ENCODE measurements around the gene SMYD3.

Gene SMYD3

DNA sequence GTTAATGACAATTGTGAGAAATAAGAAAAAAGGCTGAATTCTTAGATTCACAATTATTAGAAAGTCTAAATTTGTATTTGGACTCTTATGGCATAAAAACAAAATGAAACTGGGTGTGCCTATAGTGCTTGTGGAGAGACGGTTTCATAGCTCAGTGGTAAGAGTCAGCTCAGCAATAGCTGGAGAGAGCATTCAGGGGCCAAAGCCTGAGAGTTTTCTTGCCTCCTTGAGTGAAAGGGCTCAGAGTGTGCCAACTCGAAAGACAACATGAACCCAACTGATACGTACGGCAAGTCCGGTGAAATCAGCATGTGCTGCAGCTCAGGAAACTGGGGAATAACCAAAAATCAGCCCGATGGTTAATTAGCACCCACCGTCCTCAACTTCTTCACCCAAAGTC, 577.9 kb downstream of the SMYD3 start:
- no peaks in the 10 kb centered on the region for H3K27me3 ChIP-seq (ENCODE audit: control insufficient read depth in 5 of 5, insufficient read depth in 4 of 5, low read length in 5 of 5)
- no peaks in the 10 kb centered on the region for H3K9me3 ChIP-seq (ENCODE audit: control insufficient read depth in 5 of 5, low read length in 5 of 5)
- no peak overlapping the region for H3K27ac ChIP-seq (ENCODE audit: low read depth, low read length)

DNA sequence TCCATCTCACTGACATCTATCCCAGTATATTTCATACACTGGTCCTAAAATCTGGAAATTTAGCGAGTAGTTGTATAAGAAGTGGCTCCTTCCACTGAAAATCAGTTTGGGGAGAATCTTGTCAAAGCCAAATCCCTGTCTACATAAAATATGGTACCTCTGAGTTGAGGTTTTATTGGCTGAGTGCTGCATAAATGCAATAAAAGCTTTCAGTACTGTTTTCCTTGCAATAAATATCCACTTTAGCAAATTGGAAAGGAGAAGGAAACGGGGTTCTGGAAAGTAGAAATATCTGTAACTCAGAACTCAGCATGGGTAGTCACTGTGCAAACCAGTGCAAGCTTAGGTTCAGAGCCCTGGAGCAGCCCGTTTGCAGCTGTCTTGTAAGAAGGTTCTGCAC, 580.2 kb downstream of the SMYD3 start:
- no peaks in the 10 kb centered on the region for H3K27me3 ChIP-seq (ENCODE audit: control insufficient read depth in 5 of 5, insufficient read depth in 4 of 5, low read length in 5 of 5)
- no peak overlapping the region for H3K27ac ChIP-seq (ENCODE audit: low read depth, low read length)
- H3K9ac ChIP-seq (ENCODE audit: low read length in 5 of 5), result no peak overlapping the region
- H3K4me1 ChIP-seq (ENCODE audit: control insufficient read depth in 5 of 5, insufficient read depth in 5 of 5, low read length in 5 of 5), result peaks cover 0 to 6% (median 0%) of the 10 kb centered on the region in 5 donors
- H3K9me3 ChIP-seq (ENCODE audit: control insufficient read depth in 5 of 5, low read length in 5 of 5), result no peaks in the 10 kb centered on the region
- H3K4me3 ChIP-seq (ENCODE audit: low read depth in 1 of 5, low read length in 5 of 5), result no peak overlapping the region
- peaks cover 0 to 2% (median 0%) of the 10 kb centered on the region in 5 donors for H3K36me3 ChIP-seq (ENCODE audit: control insufficient read depth in 5 of 5, insufficient read depth in 5 of 5, low read length in 5 of 5)

More for the DNA sequence above, 577.9 kb downstream of the SMYD3 start:
- Histone ChIP-seq H3K36me3 (ENCODE audit: control insufficient read depth in 5 of 5, insufficient read depth in 5 of 5, low read length in 5 of 5) (peaks cover 0 to 2% (median 0%) of the 10 kb centered on the region in 5 donors), H3K9ac (ENCODE audit: low read length in 5 of 5) (no peak overlapping the region), H3K4me1 (ENCODE audit: control insufficient read depth in 5 of 5, insufficient read depth in 5 of 5, low read length in 5 of 5) (no peaks in the 10 kb centered on the region), H3K4me3 (ENCODE audit: low read depth in 1 of 5, low read length in 5 of 5) (no peak overlapping the region)

DNA sequence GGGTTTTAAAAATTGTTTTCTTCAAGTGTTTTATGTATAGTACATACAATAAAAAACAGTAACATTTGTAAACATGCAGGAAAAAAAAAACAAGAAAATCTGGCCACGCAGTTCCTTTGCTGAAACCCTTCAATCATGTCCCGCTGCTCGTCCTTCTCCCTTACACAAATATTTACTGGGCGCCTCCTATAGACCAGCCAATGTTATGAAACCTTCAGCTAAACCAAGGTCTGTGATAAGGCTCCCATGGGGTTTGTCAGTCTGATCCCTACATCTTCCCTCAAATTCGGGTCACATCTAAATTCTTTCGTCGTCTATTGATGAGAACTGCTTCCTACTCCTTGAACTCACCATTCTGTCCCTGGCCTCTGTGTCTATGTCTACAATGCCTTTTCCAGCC, 583.9 kb downstream of the SMYD3 start:
- Histone ChIP-seq H3K4me1 (ENCODE audit: control insufficient read depth in 5 of 5, insufficient read depth in 5 of 5, low read length in 5 of 5) (peaks cover 0 to 6% (median 0%) of the 10 kb centered on the region in 5 donors), H3K9ac (ENCODE audit: low read length in 5 of 5) (no peak overlapping the region), H3K27ac (ENCODE audit: low read depth, low read length) (no peak overlapping the region), H3K4me3 (ENCODE audit: low read depth in 1 of 5, low read length in 5 of 5) (no peak overlapping the region), H3K9me3 (ENCODE audit: control insufficient read depth in 5 of 5, low read length in 5 of 5) (peaks cover 0 to 7% (median 0%) of the 10 kb centered on the region in 5 donors), H3K36me3 (ENCODE audit: control insufficient read depth in 5 of 5, insufficient read depth in 5 of 5, low read length in 5 of 5) (peaks cover 0 to 2% (median 0%) of the 10 kb centered on the region in 5 donors), H3K27me3 (ENCODE audit: control insufficient read depth in 5 of 5, insufficient read depth in 4 of 5, low read length in 5 of 5) (no peaks in the 10 kb centered on the region)

DNA sequence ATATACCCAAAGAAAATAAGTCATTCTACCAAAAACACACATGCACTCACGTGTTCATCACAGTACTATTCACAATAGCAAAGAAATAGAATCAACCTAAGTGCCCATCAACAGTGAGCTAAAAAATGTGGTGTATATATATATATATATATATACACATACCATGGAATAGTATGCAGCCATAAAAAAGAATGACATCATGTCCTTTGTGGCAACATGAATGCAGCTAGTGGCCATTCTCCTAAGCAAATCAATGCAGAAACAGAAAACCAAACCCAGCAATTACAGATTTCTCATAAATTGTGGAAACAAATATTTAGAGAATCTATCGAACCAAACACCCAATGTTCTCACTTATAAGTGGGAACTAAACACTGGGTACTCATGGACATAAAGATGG, 585.7 kb downstream of the SMYD3 start:
- Histone ChIP-seq H3K9ac (ENCODE audit: low read length in 5 of 5) (no peak overlapping the region), H3K4me1 (ENCODE audit: control insufficient read depth in 5 of 5, insufficient read depth in 5 of 5, low read length in 5 of 5) (peaks cover 0 to 6% (median 0%) of the 10 kb centered on the region in 5 donors), H3K27me3 (ENCODE audit: control insufficient read depth in 5 of 5, insufficient read depth in 4 of 5, low read length in 5 of 5) (no peaks in the 10 kb centered on the region), H3K9me3 (ENCODE audit: control insufficient read depth in 5 of 5, low read length in 5 of 5) (peaks cover 0 to 7% (median 0%) of the 10 kb centered on the region in 5 donors), H3K36me3 (ENCODE audit: control insufficient read depth in 5 of 5, insufficient read depth in 5 of 5, low read length in 5 of 5) (no peaks in the 10 kb centered on the region), H3K27ac (ENCODE audit: low read depth, low read length) (no peak overlapping the region), H3K4me3 (ENCODE audit: low read depth in 1 of 5, low read length in 5 of 5) (no peak overlapping the region)

DNA sequence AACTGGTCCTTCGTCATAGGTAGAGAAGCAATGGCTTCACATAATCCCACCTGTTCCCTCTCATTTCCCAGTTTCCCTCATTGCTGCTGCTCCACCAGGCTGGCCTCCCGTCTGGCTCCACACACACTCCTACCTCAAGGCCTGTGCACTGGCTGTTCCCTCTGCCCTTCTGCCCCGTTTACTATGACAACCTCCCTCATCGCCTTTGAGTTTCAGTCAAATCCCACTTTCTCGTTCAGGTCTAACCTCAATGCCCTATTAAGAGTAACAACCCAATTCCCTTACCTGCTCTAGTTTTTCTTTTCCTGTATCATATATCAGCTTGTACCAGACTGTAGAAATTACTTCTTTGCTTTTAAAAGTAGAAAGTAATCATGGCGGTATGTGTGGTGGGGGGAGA, 589.7 kb downstream of the SMYD3 start:
- no peaks in the 10 kb centered on the region for H3K27me3 ChIP-seq (ENCODE audit: control insufficient read depth in 5 of 5, insufficient read depth in 4 of 5, low read length in 5 of 5)
- peaks cover 0 to 5% (median 0%) of the 10 kb centered on the region in 5 donors for H3K36me3 ChIP-seq (ENCODE audit: control insufficient read depth in 5 of 5, insufficient read depth in 5 of 5, low read length in 5 of 5)
- no peaks in the 10 kb centered on the region for H3K4me1 ChIP-seq (ENCODE audit: control insufficient read depth in 5 of 5, insufficient read depth in 5 of 5, low read length in 5 of 5)
- H3K9ac ChIP-seq (ENCODE audit: low read length in 5 of 5), result no peak overlapping the region
- no peak overlapping the region for H3K4me3 ChIP-seq (ENCODE audit: low read depth in 1 of 5, low read length in 5 of 5)
- no peak overlapping the region for H3K27ac ChIP-seq (ENCODE audit: low read depth, low read length)
- H3K9me3 ChIP-seq (ENCODE audit: control insufficient read depth in 5 of 5, low read length in 5 of 5), result peaks cover 0 to 9% (median 0%) of the 10 kb centered on the region in 5 donors

DNA sequence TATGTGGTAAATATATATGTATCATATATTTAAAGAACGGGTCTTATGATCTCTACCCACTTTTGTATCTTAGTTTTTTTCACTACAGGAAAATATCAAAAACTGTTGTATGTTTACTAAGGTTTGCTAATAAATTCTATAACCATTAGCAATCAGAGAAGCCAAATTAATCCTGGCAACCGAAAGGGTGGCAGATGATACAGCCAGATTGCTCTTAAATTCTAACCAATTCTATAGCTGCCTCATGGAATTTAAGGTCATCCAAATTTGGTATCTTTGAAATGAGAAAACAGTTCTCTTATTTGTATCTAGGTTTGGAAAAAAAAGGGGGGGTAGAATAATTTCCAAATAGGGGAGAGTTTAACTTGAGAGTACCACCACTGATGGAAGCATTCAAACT, 591.2 kb downstream of the SMYD3 start:
- Histone ChIP-seq H3K9ac (ENCODE audit: low read length in 5 of 5) (no peak overlapping the region), H3K9me3 (ENCODE audit: control insufficient read depth in 5 of 5, low read length in 5 of 5) (peaks cover 0 to 3% (median 0%) of the 10 kb centered on the region in 5 donors), H3K4me1 (ENCODE audit: control insufficient read depth in 5 of 5, insufficient read depth in 5 of 5, low read length in 5 of 5) (no peaks in the 10 kb centered on the region), H3K27ac (ENCODE audit: low read depth, low read length) (no peak overlapping the region), H3K36me3 (ENCODE audit: control insufficient read depth in 5 of 5, insufficient read depth in 5 of 5, low read length in 5 of 5) (peaks cover 0 to 5% (median 0%) of the 10 kb centered on the region in 5 donors), H3K4me3 (ENCODE audit: low read depth in 1 of 5, low read length in 5 of 5) (no peak overlapping the region), H3K27me3 (ENCODE audit: control insufficient read depth in 5 of 5, insufficient read depth in 4 of 5, low read length in 5 of 5) (no peaks in the 10 kb centered on the region)

DNA sequence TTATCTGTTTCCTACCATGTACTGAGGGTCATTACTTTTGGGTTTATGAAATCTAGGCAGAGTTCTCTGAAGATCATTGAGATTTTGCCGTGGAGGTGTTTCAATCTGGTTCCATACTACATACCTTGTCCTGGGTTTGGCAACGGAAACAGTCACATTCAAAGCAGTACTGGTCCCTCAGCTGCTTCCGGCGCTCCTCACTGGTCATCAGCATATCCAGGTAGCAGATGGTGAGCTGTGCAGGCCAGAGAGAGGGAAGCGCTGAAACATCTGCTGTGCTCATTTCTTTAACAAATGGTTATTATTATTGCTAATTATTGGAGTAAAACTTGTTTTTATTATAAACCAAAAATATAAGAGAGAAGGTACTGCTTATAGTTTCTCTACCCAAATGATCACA, 591.7 kb downstream of the SMYD3 start:
- peaks cover 0 to 3% (median 0%) of the 10 kb centered on the region in 5 donors for H3K9me3 ChIP-seq (ENCODE audit: control insufficient read depth in 5 of 5, low read length in 5 of 5)
- no peak overlapping the region for H3K27ac ChIP-seq (ENCODE audit: low read depth, low read length)
- peaks cover 0 to 5% (median 0%) of the 10 kb centered on the region in 5 donors for H3K36me3 ChIP-seq (ENCODE audit: control insufficient read depth in 5 of 5, insufficient read depth in 5 of 5, low read length in 5 of 5)
- no peak overlapping the region for H3K9ac ChIP-seq (ENCODE audit: low read length in 5 of 5)
- no peaks in the 10 kb centered on the region for H3K27me3 ChIP-seq (ENCODE audit: control insufficient read depth in 5 of 5, insufficient read depth in 4 of 5, low read length in 5 of 5)
- H3K4me3 ChIP-seq (ENCODE audit: low read depth in 1 of 5, low read length in 5 of 5), result no peak overlapping the region
- no peaks in the 10 kb centered on the region for H3K4me1 ChIP-seq (ENCODE audit: control insufficient read depth in 5 of 5, insufficient read depth in 5 of 5, low read length in 5 of 5)

DNA sequence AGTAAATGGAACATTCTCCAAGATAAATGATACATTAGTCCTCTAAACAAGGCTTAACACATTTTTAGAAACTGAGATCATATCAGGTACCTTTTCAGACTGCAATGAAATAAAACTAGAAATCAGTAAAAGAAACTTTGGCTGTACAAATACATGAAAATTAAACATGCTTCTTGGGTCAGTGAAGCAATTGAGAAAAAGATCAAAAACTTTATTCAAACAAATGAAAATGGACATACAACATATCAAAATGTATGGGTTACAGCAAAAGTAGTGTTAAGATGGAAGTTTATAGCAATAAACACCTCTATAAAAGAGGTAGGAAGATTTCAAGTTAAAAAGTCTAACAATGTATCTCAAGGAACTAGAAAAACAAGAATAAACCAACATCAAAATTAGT, 598.5 kb downstream of the SMYD3 start:
- Histone ChIP-seq H3K9me3 (ENCODE audit: control insufficient read depth in 5 of 5, low read length in 5 of 5) (no peaks in the 10 kb centered on the region), H3K9ac (ENCODE audit: low read length in 5 of 5) (no peak overlapping the region)

DNA sequence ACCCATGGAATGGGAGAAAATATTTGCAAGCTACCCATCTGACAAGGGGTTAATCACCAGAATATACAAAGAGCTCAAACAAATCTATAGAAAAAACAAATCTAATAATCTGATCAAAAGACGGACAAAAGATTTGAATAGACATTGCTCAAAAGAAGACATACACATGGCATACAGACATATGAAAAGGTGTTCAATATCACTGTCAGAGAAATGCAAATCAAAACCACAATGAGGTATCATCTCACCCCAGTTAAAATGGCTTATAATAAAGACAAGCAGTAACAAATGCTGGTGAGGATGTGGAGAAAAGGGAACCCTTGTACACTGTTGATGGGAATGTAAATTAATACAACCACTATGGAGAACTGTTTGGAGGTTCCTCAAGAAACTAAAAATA, 600.9 kb downstream of the SMYD3 start:
- H3K27me3 ChIP-seq (ENCODE audit: control insufficient read depth in 5 of 5, insufficient read depth in 4 of 5, low read length in 5 of 5), result no peaks in the 10 kb centered on the region
- no peaks in the 10 kb centered on the region for H3K4me1 ChIP-seq (ENCODE audit: control insufficient read depth in 5 of 5, insufficient read depth in 5 of 5, low read length in 5 of 5)
- H3K4me3 ChIP-seq (ENCODE audit: low read depth in 1 of 5, low read length in 5 of 5), result no peak overlapping the region
- no peak overlapping the region for H3K9ac ChIP-seq (ENCODE audit: low read length in 5 of 5)
- no peak overlapping the region for H3K27ac ChIP-seq (ENCODE audit: low read depth, low read length)
- no peaks in the 10 kb centered on the region for H3K9me3 ChIP-seq (ENCODE audit: control insufficient read depth in 5 of 5, low read length in 5 of 5)
- no peaks in the 10 kb centered on the region for H3K36me3 ChIP-seq (ENCODE audit: control insufficient read depth in 5 of 5, insufficient read depth in 5 of 5, low read length in 5 of 5)

More for the DNA sequence above, 598.5 kb downstream of the SMYD3 start:
- Histone ChIP-seq H3K4me1 (ENCODE audit: control insufficient read depth in 5 of 5, insufficient read depth in 5 of 5, low read length in 5 of 5) (no peaks in the 10 kb centered on the region), H3K27ac (ENCODE audit: low read depth, low read length) (no peak overlapping the region), H3K4me3 (ENCODE audit: low read depth in 1 of 5, low read length in 5 of 5) (no peak overlapping the region), H3K36me3 (ENCODE audit: control insufficient read depth in 5 of 5, insufficient read depth in 5 of 5, low read length in 5 of 5) (no peaks in the 10 kb centered on the region), H3K27me3 (ENCODE audit: control insufficient read depth in 5 of 5, insufficient read depth in 4 of 5, low read length in 5 of 5) (no peaks in the 10 kb centered on the region)

DNA sequence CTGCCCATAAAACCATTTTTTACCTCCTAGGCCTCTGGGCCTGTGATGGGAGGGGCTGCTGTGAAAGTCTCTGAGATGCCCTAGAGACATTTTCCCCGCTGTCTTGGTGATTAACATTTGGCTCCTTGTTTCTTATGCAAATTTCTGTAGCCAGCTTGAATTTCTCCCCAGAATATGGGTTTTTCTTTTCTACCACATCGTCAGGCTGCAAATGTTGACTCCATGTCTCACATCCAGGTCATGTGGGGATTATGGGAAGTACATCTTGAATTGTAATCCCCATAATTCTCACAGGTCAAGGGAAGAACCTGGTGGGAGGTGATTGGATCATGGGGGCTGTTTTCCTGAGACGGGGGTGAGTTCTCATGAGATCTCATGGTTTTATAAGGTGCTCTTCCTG, 603.2 kb downstream of the SMYD3 start:
- Histone ChIP-seq H3K4me1 (ENCODE audit: control insufficient read depth in 5 of 5, insufficient read depth in 5 of 5, low read length in 5 of 5) (no peaks in the 10 kb centered on the region), H3K9ac (ENCODE audit: low read length in 5 of 5) (no peak overlapping the region), H3K27ac (ENCODE audit: low read depth, low read length) (no peak overlapping the region), H3K27me3 (ENCODE audit: control insufficient read depth in 5 of 5, insufficient read depth in 4 of 5, low read length in 5 of 5) (no peaks in the 10 kb centered on the region), H3K9me3 (ENCODE audit: control insufficient read depth in 5 of 5, low read length in 5 of 5) (peaks cover 0 to 3% (median 0%) of the 10 kb centered on the region in 5 donors), H3K4me3 (ENCODE audit: low read depth in 1 of 5, low read length in 5 of 5) (no peak overlapping the region), H3K36me3 (ENCODE audit: control insufficient read depth in 5 of 5, insufficient read depth in 5 of 5, low read length in 5 of 5) (no peaks in the 10 kb centered on the region)

DNA sequence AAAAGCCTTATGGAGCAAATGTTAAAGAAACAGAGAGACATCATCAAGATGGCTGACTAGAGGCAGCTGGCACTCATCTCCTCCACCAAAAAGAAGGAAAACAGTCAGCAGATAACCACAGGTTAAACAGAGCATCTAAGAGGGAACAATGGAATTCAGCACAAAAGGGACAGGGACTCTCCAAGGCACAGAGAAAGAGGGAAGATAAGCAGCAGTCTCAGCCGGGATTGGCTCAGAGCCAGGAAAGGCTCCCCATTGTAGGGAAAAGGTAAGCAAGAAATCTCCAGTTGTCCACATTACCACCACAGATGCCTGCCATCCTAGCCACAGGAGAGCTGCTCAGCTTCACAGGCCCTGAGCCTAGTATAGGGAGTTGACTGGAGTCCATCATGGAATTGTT, 605.5 kb downstream of the SMYD3 start:
- Histone ChIP-seq H3K27me3 (ENCODE audit: control insufficient read depth in 5 of 5, insufficient read depth in 4 of 5, low read length in 5 of 5) (no peaks in the 10 kb centered on the region), H3K4me3 (ENCODE audit: low read depth in 1 of 5, low read length in 5 of 5) (no peak overlapping the region), H3K27ac (ENCODE audit: low read depth, low read length) (no peak overlapping the region), H3K9ac (ENCODE audit: low read length in 5 of 5) (no peak overlapping the region), H3K36me3 (ENCODE audit: control insufficient read depth in 5 of 5, insufficient read depth in 5 of 5, low read length in 5 of 5) (no peaks in the 10 kb centered on the region), H3K4me1 (ENCODE audit: control insufficient read depth in 5 of 5, insufficient read depth in 5 of 5, low read length in 5 of 5) (no peaks in the 10 kb centered on the region), H3K9me3 (ENCODE audit: control insufficient read depth in 5 of 5, low read length in 5 of 5) (peaks cover 0 to 3% (median 0%) of the 10 kb centered on the region in 5 donors)
